Measurements from ENCODE around the gene TRIM24. TPM values are rescaled to one million over a fixed set of nuclear protein-coding genes. Genes with fewer than 3 reads are reported as not detected.

The TRIM24 gene
- total and polyA plus RNA-seq, 2 experiments from 2014 or later: 3.4 to 7.5 TPM

- WGBS, 2 experiments (ENCODE audit: low coverage in 1 of 2, low lambda C conversion rate in 2 of 2, missing lambda C conversion rate in 2 of 2): 100% methylated on average over 1 of the region's 1 CpG
- in situ Hi-C loops (cut with MboI): no loop called here
- H3K79me2 ChIP-seq (ENCODE audit: insufficient read depth): no peaks in the 10 kb centered on the region; the same call in 1 of the 2 replicates
These were observed 52.8 kb downstream of the TRIM24 start for GRCh38 chr7:138512885-138513284.

GRCh38 chr7:138513344-138513871 lies 53.3 kb downstream of the TRIM24 start:
- Histone ChIP-seq H3K9me3 (ENCODE audit: low read depth) (no peaks in the 10 kb centered on the region), H3K9ac (no peak overlapping the region), H3K27ac (no peak overlapping the region), H4K20me1 (ENCODE audit: insufficient read depth) (no peaks in the 10 kb centered on the region), H3F3A (ENCODE audit: insufficient read depth) (no peaks in the 10 kb centered on the region), H2AFZ (no peak overlapping the region), H3K9me2 (ENCODE audit: insufficient read depth) (no peaks in the 10 kb centered on the region), H3K36me3 (ENCODE audit: low read depth) (no peaks in the 10 kb centered on the region), H3K27me3 (replicated peaks; ENCODE audit: insufficient read depth) (no peaks in the 10 kb centered on the region), H3K4me1 (ENCODE audit: insufficient read depth) (no peaks in the 10 kb centered on the region), H3K4me2 (ENCODE audit: unreplicated experiment) (no peak overlapping the region), H3K79me2 (ENCODE audit: insufficient read depth) (no peaks in the 10 kb centered on the region; the same call in 1 of the 2 replicates), H3K4me3 (no peak overlapping the region)
- in situ Hi-C loops (cut with MboI): no loop called here
- DNase-seq: no peak
- 95 to 99% methylated on average over 4 of the region's 4 CpGs for WGBS, 2 experiments (ENCODE audit: low coverage in 1 of 2, low lambda C conversion rate in 2 of 2, missing lambda C conversion rate in 2 of 2)
- TF ChIP-seq EZH2phosphoT487 (IDR thresholded peaks at IDR 0.05; ENCODE audit: insufficient read depth, low read depth): no peak
- TF ChIP-seq EZH2 (IDR thresholded peaks at IDR 0.05; ENCODE audit: insufficient read depth, poor library complexity, severe bottlenecking): no peak

More at GRCh38 chr7:138512885-138513284, 52.8 kb downstream of the TRIM24 start:
- H3K9me2 ChIP-seq (ENCODE audit: insufficient read depth): no peaks in the 10 kb centered on the region
- no peaks in the 10 kb centered on the region for H3K36me3 ChIP-seq (ENCODE audit: low read depth)
- DNase-seq: no peak
- H3K9me3 ChIP-seq (ENCODE audit: low read depth): no peaks in the 10 kb centered on the region
- H3K27me3 ChIP-seq (replicated peaks; ENCODE audit: insufficient read depth): no peaks in the 10 kb centered on the region
- TF ChIP-seq EZH2 (IDR thresholded peaks at IDR 0.05; ENCODE audit: insufficient read depth, poor library complexity, severe bottlenecking) (no peak), EZH2phosphoT487 (IDR thresholded peaks at IDR 0.05; ENCODE audit: insufficient read depth, low read depth) (no peak)
- no peaks in the 10 kb centered on the region for H3F3A ChIP-seq (ENCODE audit: insufficient read depth)
- H3K4me1 ChIP-seq (ENCODE audit: insufficient read depth): no peaks in the 10 kb centered on the region
- no peak overlapping the region for H3K4me3 ChIP-seq
- H4K20me1 ChIP-seq (ENCODE audit: insufficient read depth): no peaks in the 10 kb centered on the region
- no peak overlapping the region for H3K27ac ChIP-seq
- no peak overlapping the region for H3K4me2 ChIP-seq (ENCODE audit: unreplicated experiment)
- H3K9ac ChIP-seq: no peak overlapping the region
- no peak overlapping the region for H2AFZ ChIP-seq

GRCh38 chr7:138514044-138514443 lies 54.0 kb downstream of the TRIM24 start:
- no peaks in the 10 kb centered on the region for H3K36me3 ChIP-seq (ENCODE audit: low read depth)
- H3K4me1 ChIP-seq (ENCODE audit: insufficient read depth): no peaks in the 10 kb centered on the region
- H2AFZ ChIP-seq: no peak overlapping the region
- no peaks in the 10 kb centered on the region; the same call in 1 of the 2 replicates for H3K79me2 ChIP-seq (ENCODE audit: insufficient read depth)
- no peak for DNase-seq
- H3K9ac ChIP-seq: no peak overlapping the region
- no peak overlapping the region for H3K4me2 ChIP-seq (ENCODE audit: unreplicated experiment)
- H3K27me3 ChIP-seq (replicated peaks; ENCODE audit: insufficient read depth): no peaks in the 10 kb centered on the region
- no peaks in the 10 kb centered on the region for H3F3A ChIP-seq (ENCODE audit: insufficient read depth)
- H3K9me3 ChIP-seq (ENCODE audit: low read depth): no peaks in the 10 kb centered on the region
- in situ Hi-C loops (cut with MboI): no loop called here
- H3K9me2 ChIP-seq (ENCODE audit: insufficient read depth): no peaks in the 10 kb centered on the region
- no peak overlapping the region for H3K27ac ChIP-seq
- TF ChIP-seq EZH2 (IDR thresholded peaks at IDR 0.05; ENCODE audit: insufficient read depth, poor library complexity, severe bottlenecking) (no peak), EZH2phosphoT487 (IDR thresholded peaks at IDR 0.05; ENCODE audit: insufficient read depth, low read depth) (no peak)
- 50 to 54% methylated on average over 1 of the region's 1 CpG for WGBS, 2 experiments (ENCODE audit: low coverage in 1 of 2, low lambda C conversion rate in 2 of 2, missing lambda C conversion rate in 2 of 2)
- no peak overlapping the region for H3K4me3 ChIP-seq
- H4K20me1 ChIP-seq (ENCODE audit: insufficient read depth): no peaks in the 10 kb centered on the region

- H3K27me3 ChIP-seq (replicated peaks; ENCODE audit: insufficient read depth): no peaks in the 10 kb centered on the region
- TF ChIP-seq EZH2phosphoT487 (IDR thresholded peaks at IDR 0.05; ENCODE audit: insufficient read depth, low read depth) (no peak), EZH2 (IDR thresholded peaks at IDR 0.05; ENCODE audit: insufficient read depth, poor library complexity, severe bottlenecking) (no peak)
- no peak overlapping the region for H3K27ac ChIP-seq
- no peak overlapping the region for H3K4me2 ChIP-seq (ENCODE audit: unreplicated experiment)
- no peak overlapping the region for H3K9ac ChIP-seq
- no peak overlapping the region for H3K4me3 ChIP-seq
- H3K9me2 ChIP-seq (ENCODE audit: insufficient read depth): no peaks in the 10 kb centered on the region
- in situ Hi-C loops (cut with MboI): no loop called here
- H4K20me1 ChIP-seq (ENCODE audit: insufficient read depth): no peaks in the 10 kb centered on the region
- H3K9me3 ChIP-seq (ENCODE audit: low read depth): no peaks in the 10 kb centered on the region
- no peak for DNase-seq
- H2AFZ ChIP-seq: no peak overlapping the region
- H3F3A ChIP-seq (ENCODE audit: insufficient read depth): no peaks in the 10 kb centered on the region
- no peaks in the 10 kb centered on the region; the same call in 1 of the 2 replicates for H3K36me3 ChIP-seq (ENCODE audit: low read depth)
- WGBS, 2 experiments (ENCODE audit: low coverage in 1 of 2, low lambda C conversion rate in 2 of 2, missing lambda C conversion rate in 2 of 2): 86 to 87% methylated on average over 7 of the region's 7 CpGs
- H3K4me1 ChIP-seq (ENCODE audit: insufficient read depth): no peaks in the 10 kb centered on the region
- no peaks in the 10 kb centered on the region for H3K79me2 ChIP-seq (ENCODE audit: insufficient read depth)
These were observed 55.0 kb downstream of the TRIM24 start for GRCh38 chr7:138515001-138515528.

All from GM23248 (cell line).